Osteoblast (primary cell): ENCODE results near the gene NUP98. TPM values are rescaled to one million over a fixed set of nuclear protein-coding genes. Genes with fewer than 3 reads are reported as not detected.

Experiments used
- DNase-seq: peaks from one replicate; pipeline ENCODE4 v3.0.0; 2011; ENCODE audit warnings: low spot score, mixed read lengths; ENCODE audit not compliant: insufficient read length; ENCODE audit errors: missing footprints
- H2AFZ ChIP-seq: 2 replicates; pipeline ENCODE4 v1.6.0; 2011; ENCODE audit warnings: mild to moderate bottlenecking, low read length
- H3K27ac ChIP-seq: 2 replicates; pipeline ENCODE4 v1.5.1; 2011; ENCODE audit warnings: mild to moderate bottlenecking, low read depth, low read length, moderate library complexity
- H3K27me3 ChIP-seq: 2 replicates; pipeline ENCODE4 v1.6.0; 2012; ENCODE audit warnings: mild to moderate bottlenecking, control low read depth, inconsistent platforms, low read length, moderate library complexity; ENCODE audit not compliant: insufficient read depth
- H3K36me3 ChIP-seq: 2 replicates; pipeline ENCODE4 v1.5.1; 2011; ENCODE audit warnings: mild to moderate bottlenecking, low read length, control low read depth, moderate library complexity; ENCODE audit not compliant: insufficient read depth
- H3K4me1 ChIP-seq: 2 replicates; pipeline ENCODE4 v1.5.1; 2011; ENCODE audit warnings: mild to moderate bottlenecking, low read length, control low read depth, moderate library complexity; ENCODE audit not compliant: insufficient read depth
- H3K4me2 ChIP-seq: 2 replicates; pipeline ENCODE4 v1.6.0; 2011; ENCODE audit warnings: mild to moderate bottlenecking, low read length; ENCODE audit not compliant: insufficient read depth
- H3K4me3 ChIP-seq: fragments of 200-600 bp; sonication (generic); 3 replicates; pipeline ENCODE4 v1.5.1; 2012; ENCODE audit warnings: mild to moderate bottlenecking, low read length, inconsistent platforms; ENCODE audit not compliant: insufficient read depth
- H3K79me2 ChIP-seq: 2 replicates; pipeline ENCODE4 v1.6.0; 2012; ENCODE audit warnings: mild to moderate bottlenecking, low read length, control low read depth, inconsistent platforms; ENCODE audit not compliant: insufficient read depth
- H3K9me3 ChIP-seq: 2 replicates; pipeline ENCODE4 v1.5.1; 2011; ENCODE audit warnings: low read depth, low read length, control low read depth
- H4K20me1 ChIP-seq: 2 replicates; pipeline ENCODE4 v1.6.0; 2012; ENCODE audit warnings: mild to moderate bottlenecking, low read length, control low read depth; ENCODE audit not compliant: insufficient read depth
- total RNA-seq: library from RNA; depleted of rRNA; stranded (reverse); fragments of >200 nt; gene quantifications from 2 replicates; pipeline ENCODE4 v1.2.3, GENCODE V29; 2012
- TF ChIP-seq, protein P1 (sequence below): IDR thresholded peaks from 2 replicates; pipeline ENCODE4 v1.5.1; 2011; ENCODE audit warnings: mild to moderate bottlenecking, low read depth, low read length, moderate library complexity; ENCODE audit errors: extremely low read depth

The NUP98 gene
- total RNA-seq, 1 donor = 114 TPM

DNA sequence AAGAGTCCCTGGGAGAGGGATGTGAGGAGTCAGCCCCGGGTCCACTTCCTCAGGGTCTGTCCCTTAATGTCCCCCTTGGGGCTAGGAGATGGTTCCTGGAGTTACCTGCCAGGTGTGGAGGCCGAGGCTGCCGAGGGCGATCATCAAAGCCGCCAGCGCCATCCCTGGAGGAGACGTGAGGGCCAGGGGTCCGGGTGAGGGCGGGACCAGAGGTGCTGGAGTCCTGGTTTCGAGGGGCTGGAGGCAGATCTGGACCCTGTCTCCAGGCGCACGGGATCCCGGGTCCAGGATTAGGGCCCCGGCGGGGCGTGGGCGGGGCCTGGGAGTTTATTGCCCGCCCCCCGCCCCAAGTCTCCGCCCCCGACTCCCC lies 155.7 kb downstream of the NUP98 start, which contains the start of gene ART5:
ART5 (minus strand) TSS at position 292 of the 370 bp plus-strand sequence; CDS start at position 162, 130 bp downstream.
- Histone ChIP-seq H3K4me3 (peak within 1 kb of the TSS; percentile 62), H3K79me2 (no peaks in the 10 kb centered on the region), H3K27ac (no peak within 1 kb of the TSS), H3K4me1 (peaks cover 8% of the 10 kb centered on the region), H3K9me3 (no peaks in the 10 kb centered on the region), H3K4me2 (peak within 1 kb of the TSS; percentile 74), H3K36me3 (no peaks in the 10 kb centered on the region), H2AFZ (peak within 1 kb of the TSS; percentile 62), H4K20me1 (no peaks in the 10 kb centered on the region), H3K27me3 (peaks cover 40% of the 10 kb centered on the region)
- peak; percentile 82 for DNase-seq
- TF ChIP-seq, protein P1, sequence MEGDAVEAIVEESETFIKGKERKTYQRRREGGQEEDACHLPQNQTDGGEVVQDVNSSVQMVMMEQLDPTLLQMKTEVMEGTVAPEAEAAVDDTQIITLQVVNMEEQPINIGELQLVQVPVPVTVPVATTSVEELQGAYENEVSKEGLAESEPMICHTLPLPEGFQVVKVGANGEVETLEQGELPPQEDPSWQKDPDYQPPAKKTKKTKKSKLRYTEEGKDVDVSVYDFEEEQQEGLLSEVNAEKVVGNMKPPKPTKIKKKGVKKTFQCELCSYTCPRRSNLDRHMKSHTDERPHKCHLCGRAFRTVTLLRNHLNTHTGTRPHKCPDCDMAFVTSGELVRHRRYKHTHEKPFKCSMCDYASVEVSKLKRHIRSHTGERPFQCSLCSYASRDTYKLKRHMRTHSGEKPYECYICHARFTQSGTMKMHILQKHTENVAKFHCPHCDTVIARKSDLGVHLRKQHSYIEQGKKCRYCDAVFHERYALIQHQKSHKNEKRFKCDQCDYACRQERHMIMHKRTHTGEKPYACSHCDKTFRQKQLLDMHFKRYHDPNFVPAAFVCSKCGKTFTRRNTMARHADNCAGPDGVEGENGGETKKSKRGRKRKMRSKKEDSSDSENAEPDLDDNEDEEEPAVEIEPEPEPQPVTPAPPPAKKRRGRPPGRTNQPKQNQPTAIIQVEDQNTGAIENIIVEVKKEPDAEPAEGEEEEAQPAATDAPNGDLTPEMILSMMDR = no peak

DNA sequence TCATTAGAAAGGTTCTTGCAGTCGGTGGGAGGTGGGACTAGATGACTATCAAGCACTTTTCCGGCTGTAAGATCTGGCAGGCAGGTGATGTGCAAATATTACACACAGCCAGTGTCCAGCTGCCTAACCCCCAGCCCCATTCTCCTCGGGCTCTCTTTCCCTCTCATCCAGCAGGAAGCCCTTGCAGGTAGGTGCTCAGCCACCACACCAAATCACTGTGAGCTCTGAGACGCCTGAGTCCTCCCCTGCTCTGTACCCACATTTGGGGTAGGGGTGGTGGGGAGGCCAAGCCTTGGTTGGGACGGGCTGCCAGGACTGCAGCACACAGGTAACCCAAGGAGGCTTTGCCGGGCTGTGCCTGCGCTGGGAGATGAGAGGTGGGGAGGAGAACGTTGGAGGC lies 156.2 kb downstream of the NUP98 start:
- peaks cover 35% of the 10 kb centered on the region for H3K27me3 ChIP-seq
- H2AFZ ChIP-seq = no peak overlapping the region
- peak; percentile 66 for DNase-seq
- peaks cover 8% of the 10 kb centered on the region for H3K4me1 ChIP-seq
- H4K20me1 ChIP-seq = no peaks in the 10 kb centered on the region
- TF ChIP-seq, protein P1 = no peak
- no peak overlapping the region for H3K4me2 ChIP-seq
- H3K4me3 ChIP-seq = no peak overlapping the region
- no peak overlapping the region for H3K27ac ChIP-seq
- H3K36me3 ChIP-seq = no peaks in the 10 kb centered on the region
- H3K79me2 ChIP-seq = no peaks in the 10 kb centered on the region
- no peaks in the 10 kb centered on the region for H3K9me3 ChIP-seq

GRCh38 chr11:3639841-3640240 lies 157.5 kb downstream of the NUP98 start:
- Histone ChIP-seq H3K4me2 (no peak overlapping the region), H3K27ac (no peak overlapping the region), H3K4me1 (peaks cover 8% of the 10 kb centered on the region), H3K79me2 (no peaks in the 10 kb centered on the region), H3K36me3 (no peaks in the 10 kb centered on the region), H3K4me3 (no peak overlapping the region), H3K9me3 (no peaks in the 10 kb centered on the region), H4K20me1 (no peaks in the 10 kb centered on the region), H3K27me3 (peaks cover 31% of the 10 kb centered on the region), H2AFZ (no peak overlapping the region)
- no peak for DNase-seq
- TF ChIP-seq, protein P1 = no peak

- H3K27me3 ChIP-seq = peaks cover 32% of the 10 kb centered on the region
These were observed 158.8 kb downstream of the NUP98 start for GRCh38 chr11:3638513-3638912.

More at GRCh38 chr11:3638513-3638912, 158.8 kb downstream of the NUP98 start:
- Histone ChIP-seq H2AFZ (no peak overlapping the region), H3K4me2 (no peak overlapping the region), H3K36me3 (no peaks in the 10 kb centered on the region), H3K79me2 (no peaks in the 10 kb centered on the region), H4K20me1 (no peaks in the 10 kb centered on the region), H3K4me1 (peaks cover 8% of the 10 kb centered on the region), H3K27ac (no peak overlapping the region), H3K9me3 (no peaks in the 10 kb centered on the region), H3K4me3 (no peak overlapping the region)
- TF ChIP-seq, protein P1 = no peak
- DNase-seq = peak; percentile 30
